A204.1 (cell line): ENCODE measurements around the gene WFIKKN1.
"Not testable (repeated sequence)": the region's sequence is repeated elsewhere in the genome, so short reads cannot be mapped to it uniquely, and the experiment has no call there.

Source experiments
- FAIRE-seq: peaks from 2 replicates; lab custom pipeline; 2012; peaks lifted over from hg19 to GRCh38; lab: Jason Lieb, UNC

Gene WFIKKN1

DNA sequence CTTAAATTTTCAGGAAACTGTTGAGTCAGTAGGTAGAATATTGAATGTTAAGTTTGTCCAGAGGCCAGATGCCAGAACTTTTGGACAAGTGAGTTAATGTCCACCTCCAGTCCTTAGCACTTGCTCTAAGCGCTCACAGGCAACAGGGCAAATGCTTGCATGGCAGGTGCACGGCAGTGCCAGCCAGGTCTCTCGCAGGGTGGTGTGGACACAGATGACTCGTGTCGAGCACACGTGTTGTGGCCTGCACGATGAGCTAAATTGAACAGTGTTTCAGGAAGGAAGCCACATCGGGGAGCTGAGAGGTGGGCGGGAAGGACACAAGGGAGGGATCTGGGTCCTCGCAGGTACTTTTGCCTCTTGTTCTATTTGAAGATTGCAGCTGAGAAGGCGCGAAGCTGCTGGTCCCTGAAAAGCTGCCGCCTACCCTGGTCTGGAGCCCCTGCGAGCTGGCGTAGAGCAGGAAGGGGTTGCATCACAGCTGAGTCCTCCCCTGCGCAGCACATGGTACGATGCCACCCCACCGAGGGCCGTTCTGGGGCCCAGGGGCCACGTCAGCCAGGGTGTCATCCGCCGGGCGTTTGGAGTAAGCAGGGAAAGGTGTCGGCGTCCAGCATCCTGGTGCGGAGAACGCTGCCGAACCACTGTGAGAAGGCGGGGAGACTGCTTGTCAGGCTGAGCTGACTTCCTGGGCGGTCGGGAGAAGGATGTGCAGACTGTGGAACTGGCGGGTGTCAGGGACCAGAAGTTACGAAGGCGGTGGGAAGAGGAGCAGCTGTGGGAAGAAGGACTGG, 34.6 kb upstream of the WFIKKN1 start:
- no peak for FAIRE-seq

DNA sequence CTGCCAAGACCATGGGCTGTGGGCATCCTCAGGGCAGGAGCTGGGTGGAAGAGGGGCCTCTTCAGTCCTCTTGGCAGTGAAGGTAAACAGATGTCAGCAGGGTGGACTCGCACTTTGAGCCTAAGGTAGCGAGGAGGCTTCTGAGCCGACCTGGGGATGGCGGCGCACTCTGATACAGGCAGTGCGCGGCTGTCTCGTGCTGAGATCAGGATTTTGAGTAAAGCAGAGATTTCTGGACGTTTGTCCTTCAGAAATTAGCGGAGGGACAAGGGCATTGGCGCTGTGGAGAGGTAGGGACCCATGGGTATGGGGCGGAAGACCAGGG, 34.1 kb upstream of the WFIKKN1 start:
- FAIRE-seq = no peak

DNA sequence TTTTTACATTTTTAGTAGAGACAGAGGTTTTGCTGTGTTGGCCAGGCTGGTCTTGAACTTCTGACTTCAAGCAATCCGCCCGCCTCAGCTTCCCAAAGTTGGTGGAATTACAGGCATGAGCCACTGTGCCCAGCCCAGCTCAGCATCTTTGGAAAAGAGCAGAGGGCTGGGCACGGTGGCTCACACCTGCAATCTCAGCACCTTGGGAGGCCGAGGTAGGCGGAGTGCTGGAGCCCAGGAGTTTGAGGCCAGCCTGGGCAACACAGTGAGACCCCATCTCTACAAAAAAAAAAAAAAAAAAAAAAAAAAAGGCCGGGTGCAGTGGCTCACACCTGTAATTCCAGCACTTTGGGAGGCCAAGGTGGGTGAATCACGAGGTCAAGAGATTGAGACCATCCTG, 33.1 kb upstream of the WFIKKN1 start:
- not testable (repeated sequence) for FAIRE-seq

DNA sequence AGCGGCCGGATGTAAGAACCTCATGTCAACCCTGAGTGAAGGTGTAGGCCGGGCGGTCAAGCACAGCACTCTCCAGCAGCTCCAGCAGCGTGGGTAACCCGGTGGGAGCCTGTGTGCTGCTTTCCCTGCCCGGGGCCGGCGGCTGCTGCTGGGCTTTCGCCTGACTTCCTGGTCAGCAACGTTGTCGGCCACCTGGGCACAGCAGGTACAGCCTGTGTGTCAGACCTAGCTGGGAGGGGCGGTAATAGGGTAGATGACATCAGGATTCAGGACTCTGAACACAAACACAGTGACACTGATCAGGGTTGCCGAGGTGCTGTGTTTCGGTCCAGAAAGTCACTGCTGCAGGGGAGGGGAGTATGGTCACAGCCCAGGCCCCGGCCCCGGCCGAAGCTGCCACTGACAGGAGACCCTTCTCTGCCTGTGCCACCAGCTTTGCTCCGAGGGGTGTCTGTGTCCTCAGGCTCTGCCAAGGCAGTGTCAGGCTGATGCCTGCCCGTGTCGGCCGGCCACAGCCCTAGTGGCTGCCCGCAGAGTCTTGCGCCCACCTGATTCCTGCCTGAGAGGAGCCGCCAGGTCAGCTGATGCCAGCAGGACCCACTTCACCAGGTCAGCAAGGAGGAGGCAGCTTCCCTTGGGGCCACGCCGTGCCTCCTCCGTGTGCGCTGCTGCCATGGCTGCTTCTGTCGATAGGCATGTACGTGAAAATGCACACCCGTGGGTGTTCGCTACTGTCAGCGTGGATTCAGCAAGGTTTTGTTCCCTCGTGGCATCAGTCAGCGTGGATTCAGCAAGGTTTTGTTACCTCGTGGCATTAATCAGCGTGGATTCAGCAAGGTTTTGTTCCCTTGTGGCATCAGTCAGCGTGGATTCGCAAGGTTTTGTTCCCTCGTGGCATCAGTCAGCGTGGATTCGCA, 31.7 kb upstream of the WFIKKN1 start:
- FAIRE-seq = no peak

DNA sequence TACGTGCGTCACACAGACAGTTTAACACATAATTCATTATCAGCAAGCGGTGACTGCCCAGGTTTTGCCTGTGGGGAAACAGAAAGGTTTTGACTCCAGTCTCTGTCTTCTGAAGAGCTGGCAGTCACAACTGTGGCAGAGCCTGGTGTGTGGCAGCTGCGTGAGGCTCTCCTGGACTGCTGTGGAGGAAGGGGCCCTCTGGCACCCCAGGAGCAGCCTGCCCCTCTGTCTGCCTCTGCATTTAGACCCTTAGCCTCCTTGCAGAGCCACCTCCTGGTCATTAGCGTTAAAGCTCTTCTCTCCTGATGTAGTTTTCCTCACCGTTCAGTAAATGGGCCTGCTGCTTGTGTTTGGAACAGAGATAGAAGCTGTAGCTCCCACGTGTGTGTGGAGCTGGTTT, 30.0 kb upstream of the WFIKKN1 start:
- no peak for FAIRE-seq

DNA sequence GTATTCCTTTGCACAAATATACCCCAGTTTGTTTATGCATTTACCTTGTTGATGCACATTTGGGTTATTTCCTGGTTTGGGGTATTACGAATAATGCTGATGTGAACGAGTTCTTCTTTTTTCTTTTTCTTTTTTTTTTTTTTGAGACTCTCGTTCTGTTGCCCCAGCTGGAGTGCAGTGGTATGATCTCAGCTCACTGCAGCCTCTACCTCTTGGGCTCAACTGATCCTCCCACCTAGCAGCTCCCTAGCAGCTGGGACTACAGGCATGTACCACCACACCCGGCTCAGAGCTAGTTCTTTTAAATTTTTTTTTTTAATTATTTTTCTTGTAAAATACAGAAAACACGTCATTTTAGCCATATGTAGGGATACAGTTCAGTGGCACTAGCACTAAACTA, 26.9 kb upstream of the WFIKKN1 start:
- no peak for FAIRE-seq

DNA sequence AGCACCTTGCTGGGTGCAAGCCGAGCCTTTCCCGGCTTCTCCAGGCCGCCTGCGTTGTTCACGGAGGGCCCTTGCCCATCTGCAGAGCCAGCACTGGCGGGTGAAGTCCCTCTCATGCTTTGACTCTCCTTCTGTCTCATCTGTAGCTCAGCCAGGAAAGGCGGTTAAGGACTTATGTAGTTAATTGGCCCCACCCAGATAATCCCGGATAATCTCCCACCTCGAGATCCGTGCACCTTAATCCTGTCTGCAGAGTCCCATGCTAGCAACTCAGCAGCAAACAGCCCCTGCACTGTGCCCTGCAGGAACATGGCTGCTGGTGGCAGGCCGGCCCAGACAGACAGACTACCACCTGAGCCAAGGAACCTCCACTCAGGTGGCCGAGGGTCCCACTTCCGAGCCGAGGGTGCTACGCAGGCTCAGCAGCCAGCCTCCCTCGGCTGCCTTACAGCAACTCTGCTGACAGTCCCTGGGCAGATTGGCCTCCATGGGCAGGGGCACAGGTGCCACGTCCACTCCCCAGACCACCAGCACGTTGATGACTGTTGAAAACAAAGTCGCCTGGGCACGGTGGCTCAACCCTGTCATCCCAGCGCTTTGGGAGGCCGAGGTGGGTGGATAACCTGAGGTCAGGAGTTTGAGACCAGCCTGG, 24.0 kb upstream of the WFIKKN1 start:
- FAIRE-seq = no peak

DNA sequence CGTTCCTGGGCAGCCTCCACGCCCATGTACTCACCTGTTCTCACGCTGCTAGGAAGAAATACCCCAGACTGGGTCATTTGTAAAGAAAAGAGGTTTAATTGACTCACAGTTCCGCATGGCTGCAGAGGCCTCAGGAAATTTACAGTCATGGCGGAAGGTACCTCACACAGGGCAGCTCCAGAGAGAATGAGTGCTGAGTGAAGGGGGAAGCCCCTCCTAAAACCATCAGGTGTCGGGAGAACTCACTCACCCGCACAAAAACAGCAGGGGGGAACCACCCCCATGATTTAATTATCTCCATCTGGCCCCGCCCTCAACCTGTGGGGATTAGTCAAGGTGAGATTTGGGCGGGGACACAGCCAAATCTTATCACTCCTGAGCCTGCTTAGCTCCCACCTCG, 22.8 kb upstream of the WFIKKN1 start:
- FAIRE-seq = no peak

DNA sequence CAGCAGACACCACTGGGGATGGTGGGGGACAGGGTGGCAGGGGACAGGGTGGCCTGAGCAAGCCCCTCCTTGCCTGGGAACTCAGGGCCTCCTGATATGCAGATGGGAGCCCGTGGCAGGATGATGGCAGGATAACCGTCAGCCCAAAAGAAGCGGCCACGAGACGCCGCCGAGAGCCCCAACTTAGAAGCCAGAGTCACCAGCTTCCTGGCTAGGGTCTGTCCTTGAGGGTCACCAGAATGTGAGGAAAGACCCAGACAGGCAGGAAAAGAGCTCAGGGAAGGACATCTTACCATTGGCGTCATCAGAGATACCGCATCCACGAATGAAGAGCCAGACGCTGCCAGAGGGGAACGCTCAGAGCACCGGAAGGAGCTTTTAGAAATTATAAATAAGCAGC, 21.5 kb upstream of the WFIKKN1 start:
- FAIRE-seq = no peak

DNA sequence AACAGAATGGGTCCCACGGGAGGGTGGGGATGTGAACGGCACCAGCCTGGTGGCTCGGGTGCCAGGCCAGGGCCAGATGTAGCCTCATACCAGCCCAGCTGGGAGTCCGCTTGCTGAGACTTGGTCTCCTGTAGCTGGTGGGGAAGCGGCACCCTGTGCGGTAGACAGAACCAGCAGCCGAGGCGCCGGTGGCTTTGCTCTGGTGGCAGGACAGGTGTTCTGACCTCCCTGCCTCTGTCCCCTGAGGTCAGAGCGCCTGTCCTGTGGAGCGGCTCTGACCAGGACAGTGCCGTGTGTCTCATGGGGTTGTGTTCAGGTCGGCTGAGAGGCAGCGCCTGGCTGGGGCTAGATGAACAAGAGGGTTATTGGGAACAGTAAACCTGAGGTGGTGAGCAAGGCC, 20.8 kb upstream of the WFIKKN1 start:
- no peak for FAIRE-seq

DNA sequence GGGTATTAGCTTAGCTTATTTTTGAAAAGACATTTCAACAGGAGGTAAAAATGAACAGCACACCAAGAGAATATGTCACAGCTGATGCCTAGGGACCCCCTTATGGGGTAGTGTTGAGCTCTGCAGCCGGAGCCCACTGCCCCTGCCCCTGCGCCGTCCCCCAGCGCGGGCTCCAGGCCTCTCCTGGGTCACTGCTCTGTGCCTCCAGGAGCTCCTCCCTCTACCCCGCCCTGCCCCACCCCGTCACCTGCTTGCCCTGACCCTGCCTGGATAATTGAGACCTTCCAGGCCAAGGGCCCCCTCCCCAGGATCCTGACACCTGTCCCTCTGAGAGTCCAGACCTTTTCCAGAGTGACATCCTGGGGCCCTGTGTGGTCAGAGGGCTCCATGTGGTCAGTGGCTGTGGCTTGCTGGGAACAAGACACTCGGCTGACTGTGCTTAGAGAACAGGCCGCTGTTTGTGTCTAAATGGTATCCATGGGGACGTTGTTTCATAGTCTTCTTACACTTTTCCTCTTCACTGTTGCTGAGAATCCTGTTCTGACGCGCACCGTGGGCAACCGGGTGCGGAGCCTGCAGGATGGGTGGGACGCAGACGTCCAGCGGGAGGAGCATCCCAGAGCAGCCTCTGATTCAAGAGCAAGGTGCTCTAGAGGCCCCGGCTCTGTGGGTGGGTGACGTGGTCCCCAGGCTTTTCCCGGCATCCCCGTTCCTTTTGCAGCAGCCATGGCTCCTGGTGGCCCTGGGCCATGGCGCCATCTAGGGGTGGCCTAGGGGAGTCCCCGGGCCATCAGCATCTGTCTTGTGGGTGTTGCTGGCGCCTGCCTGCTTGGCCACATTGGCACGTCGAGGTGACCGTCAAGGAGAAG, 20.0 kb upstream of the WFIKKN1 start:
- FAIRE-seq = no peak

DNA sequence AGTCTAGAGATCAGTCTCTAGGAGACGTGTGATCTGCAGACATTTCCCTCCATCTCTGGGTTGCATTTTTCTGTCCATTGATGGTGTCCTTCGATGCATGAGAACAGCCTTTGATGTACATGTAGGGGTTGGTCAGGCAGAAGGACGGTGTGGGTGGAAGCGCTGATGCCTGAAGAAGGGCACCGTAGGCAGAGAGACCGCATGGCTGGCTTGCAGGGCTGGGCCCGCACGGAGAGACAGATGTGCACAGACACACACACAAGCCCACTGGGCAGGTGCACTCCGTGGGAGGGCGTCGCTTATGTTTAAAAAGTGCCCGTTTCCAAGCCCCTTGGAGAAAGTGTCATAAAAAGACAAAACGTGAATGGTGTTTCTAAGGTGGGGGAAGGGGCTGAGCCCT, 15.7 kb upstream of the WFIKKN1 start:
- no peak for FAIRE-seq

DNA sequence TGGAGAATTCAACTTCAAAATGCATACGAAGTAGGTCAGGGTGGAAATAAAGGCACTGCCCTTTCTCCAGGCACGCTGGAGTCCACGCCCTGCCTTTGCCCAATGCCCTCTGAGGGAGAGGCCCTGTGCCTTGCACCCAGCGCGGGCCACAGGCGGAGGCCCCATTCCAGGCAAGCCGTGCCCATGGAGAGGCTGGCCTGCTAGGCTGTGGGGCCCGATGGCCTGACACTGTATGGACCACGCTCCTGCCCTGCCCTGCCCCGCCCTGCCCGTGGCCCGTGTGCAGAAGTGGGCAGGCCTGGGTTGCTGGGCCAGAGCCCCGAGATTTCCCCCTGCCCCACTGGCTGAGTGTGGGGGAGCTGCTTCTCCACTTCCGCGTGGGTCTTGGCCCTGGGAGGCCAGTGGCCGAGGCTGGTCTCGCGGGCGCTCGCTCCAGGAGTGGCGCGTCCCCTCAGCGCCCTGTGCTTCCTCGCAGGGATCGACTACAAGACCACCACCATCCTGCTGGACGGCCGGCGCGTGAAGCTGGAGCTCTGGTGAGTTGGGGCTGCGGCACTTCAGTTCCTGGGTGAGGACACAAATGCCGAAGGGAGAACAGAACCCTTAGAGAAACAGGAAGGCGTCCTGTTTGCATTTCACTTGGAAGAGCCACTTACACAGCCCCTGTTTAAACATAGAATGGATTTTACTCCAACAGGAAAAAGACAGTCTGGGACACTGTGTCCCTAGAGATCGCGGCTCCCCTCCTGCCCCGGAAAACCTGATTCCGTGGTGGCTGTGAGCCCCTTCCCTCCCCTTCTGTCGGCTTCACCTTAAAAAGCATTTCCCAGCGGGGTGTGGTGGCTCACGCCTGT, 13.8 kb upstream of the WFIKKN1 start:
- FAIRE-seq = no peak

DNA sequence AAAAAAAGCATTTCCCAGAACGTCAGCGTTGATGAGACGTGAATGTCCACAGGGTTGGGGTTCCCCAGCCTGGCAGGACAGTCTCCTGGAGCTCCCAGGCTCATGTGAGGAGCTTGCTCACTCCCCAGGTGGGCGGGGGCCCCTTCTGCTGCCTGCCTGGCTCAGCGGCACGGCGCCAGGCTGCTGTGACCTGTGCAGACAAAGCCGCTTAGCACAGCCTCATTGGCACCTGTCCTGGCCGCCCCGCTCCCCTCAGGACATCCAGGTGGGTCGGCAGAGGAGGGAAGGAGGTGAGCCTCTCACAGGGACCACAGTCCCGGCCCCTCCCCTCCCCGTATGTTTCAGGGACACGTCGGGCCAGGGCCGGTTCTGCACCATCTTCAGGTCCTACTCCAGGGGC, 12.9 kb upstream of the WFIKKN1 start:
- no peak for FAIRE-seq

DNA sequence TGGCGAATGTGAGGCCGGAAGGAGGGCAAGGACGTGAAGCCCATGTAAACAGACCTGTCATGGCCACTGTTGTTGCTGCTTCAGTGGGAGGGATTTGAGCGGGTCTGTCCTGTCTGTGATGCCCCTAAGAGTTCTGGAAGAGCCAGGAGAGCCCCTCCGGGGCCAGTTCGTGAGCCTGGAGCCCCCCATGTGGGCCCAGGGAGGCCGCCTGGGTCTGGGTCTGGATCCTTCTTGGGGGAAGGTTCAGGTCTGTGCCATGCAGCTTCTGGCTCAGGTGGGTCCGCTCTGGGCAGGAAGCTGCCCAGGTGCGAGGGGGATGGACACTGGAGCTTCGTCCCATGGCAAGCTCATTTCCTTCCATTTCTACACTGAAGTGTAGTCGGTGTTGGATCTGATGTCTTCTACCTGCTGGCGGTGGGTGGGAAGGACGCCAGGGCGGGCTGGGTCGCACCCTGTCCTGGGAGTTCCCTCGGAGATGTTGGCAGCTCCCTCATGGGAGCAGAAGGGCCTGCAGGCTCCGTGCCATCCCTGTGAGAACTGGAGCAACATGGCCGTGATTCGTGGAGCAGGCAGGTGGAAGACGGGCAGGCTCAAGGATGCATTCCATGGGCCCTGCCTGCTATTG, 11.2 kb upstream of the WFIKKN1 start:
- no peak for FAIRE-seq

DNA sequence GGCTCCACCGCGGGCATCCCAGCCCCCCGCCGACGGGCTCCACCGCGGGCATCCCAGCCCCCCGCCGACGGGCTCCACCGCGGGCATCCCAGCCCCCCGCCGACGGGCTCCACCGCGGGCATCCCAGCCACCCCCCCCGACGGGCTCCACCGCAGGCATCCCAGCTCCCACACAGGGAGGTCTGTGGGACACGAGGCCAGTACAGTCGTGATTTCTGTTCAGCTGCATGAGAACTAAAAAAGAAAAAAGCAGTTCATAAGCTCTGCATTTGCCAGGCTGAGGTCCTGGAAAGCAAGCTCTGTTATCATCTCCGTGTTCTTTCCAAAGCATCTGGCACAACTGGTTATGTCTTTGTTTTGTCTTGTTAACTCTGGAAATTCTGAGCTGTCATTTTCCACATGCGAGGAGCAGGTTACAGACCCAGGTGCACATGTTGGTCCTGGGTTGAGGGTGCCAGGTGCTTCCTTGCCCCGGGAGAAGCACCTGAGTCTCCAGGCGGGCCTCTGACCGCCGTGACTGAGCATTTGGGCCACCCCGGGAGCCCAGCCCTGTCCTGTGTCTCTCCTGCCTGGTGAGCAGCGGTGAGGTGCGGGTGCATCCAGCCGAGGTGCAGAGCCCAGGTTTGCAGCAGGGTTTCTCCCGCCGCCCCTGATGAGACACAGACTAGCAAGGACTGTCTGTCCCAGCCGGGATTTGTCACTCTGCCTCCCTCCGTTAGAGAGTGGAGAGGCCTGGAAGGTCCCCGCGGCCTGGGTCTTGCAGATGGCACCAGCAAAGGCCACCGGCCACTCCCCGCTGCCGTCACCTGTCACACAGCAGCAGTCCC, 9.9 kb upstream of the WFIKKN1 start:
- FAIRE-seq = no peak

DNA sequence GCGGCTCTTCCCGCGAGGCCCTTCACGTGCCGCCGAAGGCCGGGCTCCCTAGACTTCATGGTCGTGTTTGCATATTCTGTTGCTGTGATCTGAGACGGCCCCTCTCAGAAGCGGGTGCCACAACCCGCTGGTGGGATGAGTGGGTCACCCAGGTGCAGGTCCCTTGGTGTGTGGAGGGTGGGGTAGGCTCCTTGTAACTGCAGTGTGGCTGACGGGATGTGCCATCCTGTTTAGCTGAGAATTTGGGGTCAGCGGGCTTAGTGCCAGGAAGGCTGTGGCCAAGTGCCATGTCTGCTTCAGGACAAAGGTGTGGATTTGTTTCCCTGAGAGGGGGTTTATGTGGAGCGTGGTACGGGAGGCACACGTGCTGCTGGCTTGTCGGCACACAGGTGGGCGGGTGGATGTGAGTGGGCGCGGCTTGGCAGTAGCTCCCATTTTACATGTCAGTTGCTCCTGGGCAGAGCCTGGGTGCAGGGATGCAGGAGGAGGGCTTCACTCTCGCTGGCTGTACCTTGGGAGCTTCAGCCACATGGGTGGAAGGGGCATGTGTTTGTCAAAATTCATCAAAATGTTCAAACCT, 9.2 kb upstream of the WFIKKN1 start:
- FAIRE-seq = no peak

DNA sequence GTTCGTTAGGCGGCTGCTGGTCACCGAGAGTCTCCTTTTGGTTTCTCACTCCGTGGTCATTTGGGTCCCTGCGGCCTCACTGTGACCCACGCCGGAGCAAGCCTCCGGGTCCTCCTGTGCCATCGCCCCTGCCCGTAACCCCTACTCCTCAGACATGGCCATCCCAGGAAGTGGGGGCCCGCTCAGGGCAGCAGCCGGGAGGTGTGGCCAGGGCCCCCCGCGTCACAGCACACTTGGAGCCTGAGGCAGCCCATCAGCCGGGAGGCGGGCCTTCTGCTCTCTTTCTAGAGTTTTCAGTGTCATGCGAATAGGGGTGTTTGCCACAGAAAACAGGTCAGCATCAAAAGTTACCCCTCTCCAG, 7.9 kb upstream of the WFIKKN1 start:
- FAIRE-seq = no peak

DNA sequence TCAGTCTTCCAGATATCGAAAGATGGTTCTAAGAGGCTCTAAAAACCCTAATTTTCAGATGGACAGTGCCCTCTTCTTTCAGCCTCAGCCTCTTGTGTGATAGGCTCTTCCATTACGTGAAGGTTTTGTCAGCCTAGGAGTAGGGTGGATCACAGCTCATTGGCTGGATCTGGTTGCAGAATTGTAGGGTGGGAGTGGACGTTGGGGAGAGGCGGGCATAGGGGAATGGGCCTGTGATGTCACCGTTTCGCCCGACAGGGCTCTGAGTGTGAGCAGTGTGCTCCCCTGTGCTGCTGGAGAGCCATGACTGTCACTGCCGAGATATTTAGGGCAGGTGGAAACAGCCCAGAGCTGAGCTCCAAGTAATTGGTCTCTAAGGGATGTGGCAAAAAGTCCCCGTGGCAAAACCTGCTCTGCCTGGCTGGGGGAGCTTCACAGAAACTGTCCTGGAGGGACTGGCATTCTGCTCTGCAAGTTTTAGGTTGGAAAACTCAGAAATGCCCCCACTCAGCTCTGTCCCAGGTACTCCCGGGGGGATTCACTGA, 6.2 kb upstream of the WFIKKN1 start:
- FAIRE-seq = no peak
